Stimulated activated CD8-positive, alpha-beta memory T cell treated with anti-CD3 and anti-CD28 coated beads, Interleukin-12 subunit alpha, Interleukin-12 subunit beta, amount 100 ng/mL, for 4 hours (primary cell): ENCODE measurements around the gene LMOD1.
A peak's percentile ranks its signal among the peaks of the same experiment; 100 is the strongest.
"Not testable (repeated sequence)": the region's sequence is repeated elsewhere in the genome, so short reads cannot be mapped to it uniquely, and the experiment has no call there.

Experiments
- DNase-seq: peaks from one replicate; pipeline ENCODE4 v3.0.0-alpha.2; 2020; ENCODE audit warnings: low read depth

The LMOD1 gene

GRCh38 chr1:201946224-201946908, at the start of gene LMOD1:
LMOD1 (minus strand) TSS chr1:201946548; CDS start chr1:201946340, 208 bp downstream.
- DNase-seq, result no peak

DNA sequence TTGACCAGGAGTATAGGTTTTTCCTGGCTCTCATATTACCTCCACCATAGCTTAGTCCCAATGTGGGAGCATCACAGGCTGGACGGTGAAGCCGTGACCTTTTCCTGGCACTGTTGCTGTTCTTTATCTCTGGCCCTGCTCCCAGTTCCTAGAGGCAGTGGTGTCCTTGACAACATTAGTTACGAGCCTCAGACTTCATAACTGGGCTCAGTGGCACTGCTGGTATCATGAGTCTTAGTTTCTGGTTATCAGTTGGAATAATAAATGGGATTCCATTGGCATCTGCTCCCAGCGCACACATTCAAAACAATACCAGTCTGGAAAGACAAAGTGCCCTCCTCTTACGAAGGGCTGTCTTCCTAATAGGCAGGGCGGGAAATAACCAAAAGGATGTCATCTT, 44.1 kb upstream of the LMOD1 start:
- no peak for DNase-seq

- DNase-seq, result no peak
Observed at GRCh38 chr1:201989354-201990128, 43.2 kb upstream of the LMOD1 start.

DNA sequence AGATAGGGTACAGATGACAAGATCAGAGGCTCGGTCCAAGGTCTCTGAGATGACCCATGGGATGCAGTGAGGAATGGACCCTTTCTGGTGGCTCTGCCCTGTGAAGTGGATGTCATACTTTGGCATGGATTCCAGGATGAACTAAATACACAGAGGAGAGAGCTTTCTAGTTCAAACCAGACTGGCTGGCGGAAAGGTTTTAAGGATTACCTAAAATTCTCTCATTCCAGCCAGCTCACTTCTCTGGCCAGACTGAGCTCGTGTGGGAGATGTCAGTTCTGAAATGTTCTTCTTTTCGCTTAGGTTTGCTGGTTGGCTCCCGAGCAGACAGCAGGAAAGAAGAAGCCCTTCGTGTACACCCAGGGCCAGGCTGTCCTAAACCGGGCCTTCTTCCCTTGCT, 42.3 kb upstream of the LMOD1 start:
- DNase-seq, result no peak

DNA sequence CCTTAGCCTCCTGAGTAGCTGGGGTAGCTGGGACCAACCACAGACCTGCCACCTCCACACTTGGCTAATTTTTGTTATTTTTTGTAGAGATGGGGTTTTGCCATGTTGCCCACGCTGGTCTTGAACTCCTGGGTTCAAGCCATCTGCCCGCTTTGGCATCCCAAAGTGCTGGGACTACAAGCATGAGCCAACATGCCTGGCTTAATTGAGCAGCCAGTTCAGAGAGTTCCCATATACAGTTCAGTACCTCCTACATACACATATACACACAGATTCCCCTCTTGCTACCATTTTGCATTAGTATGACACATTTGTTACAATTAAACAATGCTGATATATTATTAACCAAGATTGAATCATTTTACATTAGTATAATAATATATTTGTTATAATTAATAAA, 39.0 kb upstream of the LMOD1 start:
- DNase-seq, result no peak

GRCh38 chr1:201984446-201984845, 38.1 kb upstream of the LMOD1 start:
- no peak for DNase-seq

DNA sequence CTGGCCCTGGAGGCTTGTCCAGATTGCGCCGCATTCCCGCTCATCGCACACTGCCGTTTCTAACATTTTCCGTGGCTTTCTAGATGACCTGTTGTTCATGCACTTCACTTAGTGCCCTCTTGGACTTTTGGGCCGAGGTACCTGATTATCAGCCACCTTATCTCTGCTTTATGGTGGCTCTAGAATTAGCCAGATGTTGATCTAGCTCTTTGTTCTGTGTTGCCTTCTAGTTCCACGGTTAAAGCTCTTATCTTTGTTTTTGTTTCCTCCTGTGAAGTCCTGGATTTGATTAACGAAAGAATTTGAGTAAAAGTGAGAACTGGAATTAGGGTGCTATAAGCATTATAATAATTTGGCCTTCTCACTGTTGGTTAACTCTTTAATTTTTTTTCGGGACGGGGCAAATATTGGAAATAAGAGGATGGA, 37.0 kb upstream of the LMOD1 start:
- no peak for DNase-seq

- DNase-seq, result peak; percentile 36
Observed at GRCh38 chr1:201982623-201983379, 36.5 kb upstream of the LMOD1 start, which contains the start of gene RNPEP. RNPEP (plus strand) TSS chr1:201982648; CDS start chr1:201982667, 19 bp downstream.

GRCh38 chr1:201982082-201982622, 35.8 kb upstream of the LMOD1 start:
- peak; percentile 59 for DNase-seq

DNA sequence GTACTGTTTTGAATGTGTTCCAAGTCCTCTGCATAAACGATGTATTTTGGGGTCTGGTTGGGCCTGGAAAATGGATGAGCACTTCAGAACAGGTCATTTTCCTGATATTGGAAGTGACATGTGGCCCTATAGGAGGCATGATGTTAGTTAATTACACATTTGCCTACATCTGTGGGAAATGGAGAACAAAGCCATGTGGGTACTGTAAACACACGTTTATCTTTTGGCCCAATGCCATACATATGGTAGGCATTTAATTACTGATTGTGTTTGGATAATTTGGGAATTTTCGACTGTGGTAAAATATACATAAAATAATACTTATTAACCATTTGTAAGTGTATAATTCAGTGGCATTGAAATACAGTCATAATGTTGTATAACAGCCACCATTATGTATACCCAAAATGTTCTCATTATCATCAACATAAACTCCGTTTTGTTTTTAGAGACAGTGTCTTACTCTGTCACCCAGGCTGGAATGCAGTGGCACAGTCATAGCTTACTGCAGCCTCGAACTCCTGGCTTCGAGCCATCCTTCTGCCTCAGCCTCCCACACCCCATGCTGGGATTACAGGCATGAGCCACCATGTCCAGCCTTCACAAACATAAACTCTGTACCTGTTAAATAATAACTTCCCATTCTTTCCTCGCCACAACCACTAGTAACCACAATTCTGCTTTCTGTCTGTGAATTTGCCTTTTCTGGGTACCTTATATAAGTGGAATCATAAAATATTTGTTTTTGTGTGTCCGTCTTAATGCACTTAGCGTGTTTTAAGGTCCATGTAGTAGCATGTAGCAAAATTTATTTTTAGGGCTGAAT, 24.2 kb upstream of the LMOD1 start:
- DNase-seq, result no peak

GRCh38 chr1:201968202-201968925, 22.0 kb upstream of the LMOD1 start:
- no peak for DNase-seq

GRCh38 chr1:201966171-201966570, 19.8 kb upstream of the LMOD1 start:
- DNase-seq, result no peak

DNA sequence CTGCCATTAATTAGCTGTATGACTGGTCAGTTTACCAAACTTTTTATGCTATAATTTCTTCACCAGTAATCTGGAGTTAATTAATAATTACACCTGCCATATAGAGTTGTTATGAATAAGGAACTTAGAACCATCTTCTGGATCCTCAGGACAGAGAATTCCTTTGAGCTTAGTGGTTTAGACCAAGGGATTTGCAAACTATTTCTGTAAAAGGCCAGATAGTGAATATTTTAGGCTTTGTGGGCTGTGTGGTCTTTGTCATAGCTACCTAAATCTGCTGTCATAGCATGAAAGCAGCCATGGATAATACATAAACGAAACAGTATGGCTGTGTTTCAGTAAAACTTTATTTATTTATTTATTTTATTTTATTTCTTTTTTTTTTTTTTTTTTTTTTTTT, 17.9 kb upstream of the LMOD1 start:
- no peak for DNase-seq

DNA sequence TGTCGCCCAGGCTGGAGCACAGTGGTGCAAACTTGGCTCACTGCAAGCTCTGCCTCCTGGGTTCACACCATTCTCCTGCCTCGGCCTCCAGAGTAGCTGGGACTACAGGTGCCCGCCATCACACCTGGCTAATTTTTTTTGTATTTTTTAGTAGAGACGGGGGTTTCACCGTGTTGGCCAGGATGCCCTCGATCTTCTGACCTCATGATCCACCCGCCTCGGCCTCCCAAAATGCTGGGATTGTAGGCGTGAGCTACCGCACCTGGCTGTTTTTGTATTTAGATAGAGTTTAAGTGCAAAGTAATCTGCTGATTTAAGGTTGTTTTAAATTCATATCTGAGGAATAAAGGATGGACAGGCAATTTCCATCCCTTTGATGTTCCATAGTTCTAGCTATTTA, 16.0 kb upstream of the LMOD1 start:
- DNase-seq, result not testable (repeated sequence)

DNA sequence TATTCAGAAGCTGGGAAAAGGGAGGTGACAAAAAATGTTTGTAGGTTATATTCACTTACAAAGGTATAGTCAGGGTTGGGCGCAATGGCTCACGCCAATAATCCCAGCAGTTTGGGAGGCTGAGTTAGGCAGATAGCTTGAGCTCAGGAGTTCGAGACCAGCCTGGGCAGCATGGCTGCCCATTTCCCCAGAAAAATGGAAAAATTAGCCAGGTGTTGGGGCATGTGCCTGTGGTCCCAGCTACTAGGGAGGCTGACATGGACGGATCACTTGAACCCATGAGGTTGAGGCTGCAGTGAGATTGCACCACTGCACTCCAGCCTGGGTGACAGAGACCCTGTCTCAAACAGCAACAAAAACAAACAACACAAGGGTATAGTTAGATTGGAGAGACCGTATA, 12.0 kb upstream of the LMOD1 start:
- DNase-seq, result no peak

- DNase-seq, result no peak
Observed at GRCh38 chr1:201955729-201956143, 9.4 kb upstream of the LMOD1 start.

- DNase-seq, result peak; percentile 88
Observed at GRCh38 chr1:201955009-201955728, 8.8 kb upstream of the LMOD1 start, which contains the start of gene TIMM17A. TIMM17A (plus strand) TSS chr1:201955503; CDS start chr1:201955527, 24 bp downstream.

DNA sequence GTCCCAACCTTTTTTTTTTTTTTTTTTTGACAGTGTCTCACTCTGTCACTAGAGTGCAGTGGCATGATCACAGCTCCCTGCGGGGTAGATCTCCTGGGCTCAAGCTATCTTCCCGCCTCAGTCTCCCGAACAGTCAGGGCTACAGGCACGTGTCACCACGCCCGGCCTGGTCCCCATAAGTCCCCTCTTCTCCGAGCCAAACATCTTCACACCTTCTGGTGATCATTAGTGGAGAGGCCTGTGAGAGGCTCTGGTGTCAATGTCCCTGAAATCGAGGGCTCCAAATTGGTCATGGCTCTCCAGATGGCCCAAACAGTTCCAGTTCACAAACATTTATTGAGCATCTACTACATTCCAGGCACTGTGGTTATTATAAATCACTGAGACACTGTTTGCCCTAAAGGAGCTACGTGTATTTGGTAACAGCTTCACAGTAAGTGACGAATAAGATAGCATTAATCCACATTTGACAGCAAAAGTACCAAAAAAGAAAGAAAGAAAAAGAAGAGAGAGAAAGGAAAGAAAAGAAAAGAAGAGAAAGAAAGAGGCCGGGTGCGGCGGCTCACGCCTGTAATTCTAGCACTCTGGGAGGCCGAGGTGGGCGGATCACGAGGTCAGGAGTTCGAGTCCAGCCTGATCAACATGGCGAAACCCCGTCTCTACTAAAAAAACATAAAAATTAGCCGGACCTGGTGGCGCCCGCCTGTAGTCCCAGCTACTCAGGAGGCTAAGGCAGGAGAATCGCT, 8.1 kb upstream of the LMOD1 start:
- DNase-seq, result no peak

DNA sequence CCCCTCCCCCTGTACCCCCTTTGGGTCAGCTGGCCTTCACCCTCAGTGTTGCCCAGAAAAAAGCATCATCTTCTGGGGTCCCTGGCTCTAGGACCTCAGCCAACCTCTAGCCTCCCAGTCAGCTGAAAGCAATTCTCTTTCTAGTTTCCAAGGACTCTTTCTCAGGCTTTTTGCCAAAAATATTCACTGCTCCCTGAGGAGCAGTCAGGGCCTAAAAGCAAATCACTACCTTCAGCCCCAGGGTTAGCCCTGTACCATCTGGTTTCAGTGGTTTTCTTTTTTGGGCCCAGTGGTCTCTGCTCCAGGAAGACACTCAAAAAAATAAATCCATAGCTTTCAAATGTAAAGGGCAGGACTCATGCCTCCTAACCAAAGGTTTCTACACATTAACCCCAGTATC, 3.1 kb upstream of the LMOD1 start:
- DNase-seq, result no peak
